Measurements from ENCODE around the gene SLC46A3.

Gene SLC46A3

DNA sequence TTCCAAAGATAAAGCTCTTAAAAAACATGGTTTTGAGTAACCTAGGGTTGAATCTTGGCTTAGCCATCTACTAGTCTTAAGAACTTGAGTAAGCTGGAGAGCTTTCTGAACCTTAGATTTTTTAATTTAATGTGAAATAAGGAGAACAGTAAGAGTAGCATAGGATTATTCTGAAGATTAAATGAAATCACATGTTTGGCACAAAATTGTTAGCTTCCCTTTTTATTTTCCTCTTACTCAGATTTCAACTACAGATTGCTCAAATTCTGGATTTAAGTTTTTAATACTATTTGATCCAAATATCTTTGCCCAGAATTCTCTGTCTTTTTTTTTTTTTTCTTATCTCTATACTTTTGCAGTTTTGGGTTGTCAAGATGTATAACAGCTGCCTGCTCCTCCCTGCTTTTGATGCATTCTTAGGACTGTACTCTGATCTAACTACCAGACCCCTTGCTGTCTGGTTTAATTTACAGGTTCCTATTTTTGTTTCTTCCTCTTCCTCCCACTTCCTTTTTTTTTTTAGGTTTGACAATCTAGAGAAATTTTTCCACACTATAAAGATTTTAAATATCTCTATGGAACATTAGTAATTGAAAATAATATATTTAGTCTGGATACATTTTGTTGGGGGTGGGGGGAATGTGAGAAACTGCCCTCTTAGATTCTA lies 47.5 kb downstream of the SLC46A3 start:
- H3K4me3 ChIP-seq (replicated peaks in 1 of 2; ENCODE audit: low read depth in 2 of 2, low read length in 2 of 2): no peak overlapping the region
- TF ChIP-seq, protein P1, sequence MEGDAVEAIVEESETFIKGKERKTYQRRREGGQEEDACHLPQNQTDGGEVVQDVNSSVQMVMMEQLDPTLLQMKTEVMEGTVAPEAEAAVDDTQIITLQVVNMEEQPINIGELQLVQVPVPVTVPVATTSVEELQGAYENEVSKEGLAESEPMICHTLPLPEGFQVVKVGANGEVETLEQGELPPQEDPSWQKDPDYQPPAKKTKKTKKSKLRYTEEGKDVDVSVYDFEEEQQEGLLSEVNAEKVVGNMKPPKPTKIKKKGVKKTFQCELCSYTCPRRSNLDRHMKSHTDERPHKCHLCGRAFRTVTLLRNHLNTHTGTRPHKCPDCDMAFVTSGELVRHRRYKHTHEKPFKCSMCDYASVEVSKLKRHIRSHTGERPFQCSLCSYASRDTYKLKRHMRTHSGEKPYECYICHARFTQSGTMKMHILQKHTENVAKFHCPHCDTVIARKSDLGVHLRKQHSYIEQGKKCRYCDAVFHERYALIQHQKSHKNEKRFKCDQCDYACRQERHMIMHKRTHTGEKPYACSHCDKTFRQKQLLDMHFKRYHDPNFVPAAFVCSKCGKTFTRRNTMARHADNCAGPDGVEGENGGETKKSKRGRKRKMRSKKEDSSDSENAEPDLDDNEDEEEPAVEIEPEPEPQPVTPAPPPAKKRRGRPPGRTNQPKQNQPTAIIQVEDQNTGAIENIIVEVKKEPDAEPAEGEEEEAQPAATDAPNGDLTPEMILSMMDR (IDR thresholded peaks at IDR 0.05; ENCODE audit: low read depth, low read length): no peak
- no peak for DNase-seq (ENCODE audit: low read depth in 2 of 2)

DNA sequence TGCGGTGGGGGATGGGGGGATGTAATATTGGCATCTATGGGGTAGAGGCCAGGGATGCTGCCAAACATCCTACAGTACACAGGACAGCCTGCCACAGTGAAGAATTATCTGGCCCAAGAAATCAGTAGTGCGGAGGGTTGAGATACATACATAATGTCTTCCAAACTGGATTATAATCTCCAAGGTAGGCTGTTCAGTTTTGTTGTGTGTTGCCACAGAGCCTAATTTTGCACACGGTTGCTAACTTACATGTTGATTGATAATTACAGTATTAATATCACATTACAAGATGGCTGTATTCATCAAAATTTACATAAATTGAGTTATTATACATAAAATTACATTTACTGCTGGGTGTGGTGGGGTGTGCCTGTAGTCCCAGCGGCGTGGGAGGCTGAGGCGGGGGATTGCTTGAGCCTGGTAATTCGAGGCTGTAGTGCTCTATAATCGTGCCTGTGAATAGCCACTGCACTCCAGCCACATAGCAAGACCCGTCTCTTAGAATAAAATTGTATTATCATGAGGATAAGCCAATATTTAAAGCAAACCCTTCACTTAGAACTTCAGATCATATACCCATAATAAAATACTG lies 51.8 kb downstream of the SLC46A3 start:
- no peak overlapping the region for H3K4me3 ChIP-seq (replicated peaks in 1 of 2; ENCODE audit: low read depth in 2 of 2, low read length in 2 of 2)
- DNase-seq (ENCODE audit: low read depth in 2 of 2): no peak
- TF ChIP-seq, protein P1 (IDR thresholded peaks at IDR 0.05; ENCODE audit: low read depth, low read length): no peak

DNA sequence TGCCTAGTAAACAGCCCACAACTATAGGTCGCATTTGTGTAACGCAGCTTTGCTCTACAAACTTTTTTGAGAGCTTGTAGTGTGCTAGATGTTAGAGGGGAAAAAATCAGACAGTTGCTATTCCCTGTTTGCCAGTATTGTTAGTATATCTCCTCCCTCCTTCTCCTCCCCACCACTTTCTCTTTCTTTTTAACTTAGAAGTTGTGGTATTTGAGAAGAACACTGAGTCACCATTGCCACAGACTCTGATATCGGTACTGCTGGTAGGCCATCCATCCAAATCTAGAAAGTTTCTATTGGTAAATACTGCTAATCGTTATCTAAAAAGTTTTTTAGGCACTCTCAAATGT lies 59.2 kb downstream of the SLC46A3 start:
- peak overlapping the region; percentile 91 to 99 for H3K4me3 ChIP-seq (replicated peaks in 1 of 2; ENCODE audit: low read depth in 2 of 2, low read length in 2 of 2)
- TF ChIP-seq, protein P1 (IDR thresholded peaks at IDR 0.05; ENCODE audit: low read depth, low read length): no peak
- DNase-seq (ENCODE audit: low read depth in 2 of 2): peak; percentile 71 to 74

DNA sequence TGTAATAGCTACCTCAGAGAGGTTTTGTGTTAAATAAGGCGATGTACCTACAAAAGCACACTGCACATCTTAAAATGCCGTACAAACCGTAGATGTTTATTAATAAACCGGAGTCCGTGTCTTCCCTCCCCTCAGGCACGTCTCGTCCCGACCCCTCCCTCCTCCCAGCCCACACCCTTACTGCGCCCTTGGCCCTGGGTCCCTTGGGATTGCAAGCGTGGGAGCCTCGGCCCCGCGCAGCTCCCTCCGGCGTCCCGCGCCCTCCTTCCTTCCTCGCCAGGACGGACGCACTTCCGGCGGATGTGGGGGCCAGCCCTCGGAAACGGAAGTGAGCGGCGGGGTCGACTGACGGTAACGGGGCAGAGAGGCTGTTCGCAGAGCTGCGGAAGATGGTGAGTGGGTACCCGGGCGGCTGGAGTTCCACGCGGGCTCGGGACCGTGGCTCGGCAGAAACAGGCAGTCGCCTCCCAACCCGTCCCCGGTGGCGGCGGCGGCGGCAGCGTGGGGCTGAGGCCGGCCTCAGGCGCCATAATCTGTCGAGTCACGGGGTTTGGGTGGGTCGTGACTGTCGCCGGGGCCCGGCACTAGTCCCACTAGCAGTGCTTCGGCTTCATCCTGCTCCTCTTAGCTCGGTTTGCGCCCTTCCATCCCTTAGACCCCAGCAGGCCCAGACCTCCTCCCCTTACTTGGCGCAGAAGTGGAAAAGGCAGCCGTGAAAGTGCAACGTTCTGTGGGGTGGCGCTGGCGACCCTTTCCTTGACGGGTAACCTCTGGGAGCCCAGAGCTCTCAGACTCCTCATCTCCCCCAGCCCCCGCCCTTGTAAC lies 59.8 kb downstream of the SLC46A3 start, which contains the start of gene POMP:
POMP (plus strand) TSS at position 335 of the 825 bp plus-strand sequence; CDS start at position 390, 55 bp downstream.
- peak; percentile 98 for DNase-seq (ENCODE audit: low read depth in 2 of 2)
- peak within 1 kb of the TSS; percentile 91 to 99 for H3K4me3 ChIP-seq (replicated peaks in 1 of 2; ENCODE audit: low read depth in 2 of 2, low read length in 2 of 2)
- TF ChIP-seq, protein P1 (IDR thresholded peaks at IDR 0.05; ENCODE audit: low read depth, low read length): no peak

DNA sequence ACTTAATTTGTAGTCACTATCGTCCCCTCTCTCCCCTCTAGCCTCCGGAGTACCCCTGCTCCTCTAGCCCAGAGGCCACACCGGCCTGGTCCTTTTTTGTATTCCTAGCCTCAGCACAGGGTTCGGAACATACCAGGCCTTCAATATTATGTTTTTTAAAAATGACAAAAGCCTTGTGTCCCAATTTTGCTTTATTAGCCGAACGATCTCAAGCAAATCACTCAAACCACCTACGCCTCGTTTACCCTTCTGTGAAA lies 60.3 kb downstream of the SLC46A3 start:
- TF ChIP-seq, protein P1 (IDR thresholded peaks at IDR 0.05; ENCODE audit: low read depth, low read length): no peak
- H3K4me3 ChIP-seq (replicated peaks in 1 of 2; ENCODE audit: low read depth in 2 of 2, low read length in 2 of 2): peak overlapping the region; percentile 91 to 99
- no peak for DNase-seq (ENCODE audit: low read depth in 2 of 2)

DNA sequence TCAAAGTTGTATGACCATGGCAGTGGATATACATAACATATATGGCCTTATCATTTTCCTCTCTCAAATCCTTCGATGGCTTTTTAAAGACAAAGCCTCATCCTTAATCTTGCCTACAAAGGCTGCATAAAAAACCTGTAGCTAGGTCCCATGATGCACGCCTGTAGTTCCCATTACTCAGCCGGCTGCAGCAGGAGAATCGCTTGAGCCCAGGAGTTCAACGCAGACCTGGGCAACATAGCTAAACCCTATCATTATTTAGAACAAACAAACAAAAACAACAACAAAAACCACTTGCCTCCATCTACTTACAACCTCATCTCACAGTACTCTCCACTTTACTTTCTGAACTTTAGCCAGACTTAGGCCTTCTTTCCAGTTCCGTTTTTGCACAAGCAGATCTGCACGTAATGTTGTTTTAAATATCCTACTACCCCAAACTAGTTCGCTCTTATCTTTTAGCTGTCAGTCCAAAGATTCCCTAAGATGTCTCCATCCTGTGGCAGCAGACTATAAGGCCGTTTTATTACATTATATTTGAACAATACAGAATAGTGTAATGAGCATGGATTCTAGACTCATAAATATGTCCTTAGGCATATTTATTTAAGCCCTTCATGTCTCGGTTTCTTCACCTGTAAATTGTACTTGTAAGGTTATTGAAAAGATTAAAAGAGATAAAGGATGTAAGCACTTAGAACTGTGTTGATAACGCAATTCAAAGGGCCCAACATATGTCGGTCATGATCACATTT lies 60.8 kb downstream of the SLC46A3 start:
- TF ChIP-seq, protein P1 (IDR thresholded peaks at IDR 0.05; ENCODE audit: low read depth, low read length): peak; percentile 7
- DNase-seq (ENCODE audit: low read depth in 2 of 2): peak; percentile 52 to 61
- peak overlapping the region; percentile 91 to 99 for H3K4me3 ChIP-seq (replicated peaks in 1 of 2; ENCODE audit: low read depth in 2 of 2, low read length in 2 of 2)

All from cardiac fibroblast (primary cell).